Stimulated activated naive CD8-positive, alpha-beta T cell treated with anti-CD3 and anti-CD28 coated beads, Interleukin-15, Interleukin-2, amounts not matched to agents 100 ng/mL and 50 ng/mL, for 24 hours (primary cell): Measurements from ENCODE around the gene DTNB.
"Not testable (repeated sequence)": the region's sequence is repeated elsewhere in the genome, so short reads cannot be mapped to it uniquely, and the experiment has no call there.

ENCODE experiments used
- H3K27ac Mint-ChIP-seq: one replicate; pipeline ENCODE4 v1.8.0; 2021; ENCODE audit warnings: mild to moderate bottlenecking, mixed read lengths
- H3K27me3 Mint-ChIP-seq: one replicate; pipeline ENCODE4 v1.8.0; 2021; ENCODE audit warnings: mixed read lengths
- H3K36me3 Mint-ChIP-seq: one replicate; pipeline ENCODE4 v1.8.0; 2021; ENCODE audit warnings: low read depth, mixed read lengths
- H3K4me1 Mint-ChIP-seq: one replicate; pipeline ENCODE4 v1.8.0; 2021; ENCODE audit warnings: low read depth, mixed read lengths
- H3K4me3 Mint-ChIP-seq: one replicate; pipeline ENCODE4 v1.8.0; 2021; ENCODE audit warnings: mild to moderate bottlenecking, mixed read lengths
- H3K9me3 Mint-ChIP-seq: one replicate; pipeline ENCODE4 v1.8.0; 2021; ENCODE audit warnings: mixed read lengths

Gene DTNB

DNA sequence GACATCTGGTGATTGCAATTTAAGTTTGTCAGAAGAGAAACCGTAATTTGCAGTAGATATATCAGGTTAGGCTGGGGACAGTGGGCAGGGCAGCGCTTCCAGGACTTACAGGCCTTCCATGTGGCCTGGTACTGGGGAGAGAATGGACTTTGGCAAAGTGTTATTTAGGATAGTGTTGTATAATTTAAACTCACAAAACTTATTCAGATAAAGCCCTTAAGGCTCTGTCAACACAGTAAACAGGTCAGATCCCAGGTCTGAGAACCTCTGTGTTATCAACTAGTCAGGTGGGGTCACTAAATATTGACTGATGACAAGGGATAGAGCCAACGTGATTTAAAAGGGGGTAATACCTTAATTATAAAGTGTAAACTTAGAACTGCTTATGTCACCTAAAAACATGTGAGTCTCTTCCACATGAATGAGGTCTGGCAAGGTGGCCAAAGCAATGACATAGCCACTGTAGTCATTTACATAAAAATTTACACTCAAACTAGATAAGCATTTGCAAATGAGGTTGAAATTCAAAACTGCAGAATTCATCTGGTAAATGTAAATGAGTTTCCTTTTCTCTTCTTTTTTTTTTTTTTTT lies 251.5 kb downstream of the DTNB start:
- Mint-ChIP-seq H3K27ac (peak overlapping the region; percentile 54), H3K4me3 (peak overlapping the region; percentile 60), H3K4me1 (peaks cover 41% of the 10 kb centered on the region), H3K9me3 (peaks cover 9% of the 10 kb centered on the region), H3K36me3 (peaks cover 17% of the 10 kb centered on the region), H3K27me3 (no peaks in the 10 kb centered on the region)

DNA sequence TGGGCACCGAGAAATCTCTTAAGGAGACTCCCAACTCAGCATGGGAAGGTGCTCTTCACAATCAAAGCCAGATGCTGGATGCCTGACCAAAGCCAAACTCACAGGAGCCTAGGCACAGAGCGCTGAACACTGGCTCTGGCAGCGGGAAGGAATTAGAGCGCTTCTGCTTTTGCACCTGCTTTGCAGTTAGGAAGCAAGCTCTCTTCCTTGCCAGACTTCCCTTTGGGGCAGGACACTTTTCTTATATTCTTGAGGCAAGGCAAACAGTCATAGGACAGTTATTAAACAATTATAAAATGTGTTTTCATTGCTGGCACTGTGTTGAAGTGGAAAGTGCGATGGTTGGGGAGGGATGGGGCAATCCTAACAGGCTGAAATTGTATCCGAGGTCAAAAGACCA lies 252.1 kb downstream of the DTNB start:
- peaks cover 17% of the 10 kb centered on the region for H3K36me3 Mint-ChIP-seq
- H3K27me3 Mint-ChIP-seq, result no peaks in the 10 kb centered on the region
- H3K4me3 Mint-ChIP-seq, result peak overlapping the region; percentile 69
- peak overlapping the region; percentile 72 for H3K27ac Mint-ChIP-seq
- H3K4me1 Mint-ChIP-seq, result peaks cover 41% of the 10 kb centered on the region
- peaks cover 9% of the 10 kb centered on the region for H3K9me3 Mint-ChIP-seq

DNA sequence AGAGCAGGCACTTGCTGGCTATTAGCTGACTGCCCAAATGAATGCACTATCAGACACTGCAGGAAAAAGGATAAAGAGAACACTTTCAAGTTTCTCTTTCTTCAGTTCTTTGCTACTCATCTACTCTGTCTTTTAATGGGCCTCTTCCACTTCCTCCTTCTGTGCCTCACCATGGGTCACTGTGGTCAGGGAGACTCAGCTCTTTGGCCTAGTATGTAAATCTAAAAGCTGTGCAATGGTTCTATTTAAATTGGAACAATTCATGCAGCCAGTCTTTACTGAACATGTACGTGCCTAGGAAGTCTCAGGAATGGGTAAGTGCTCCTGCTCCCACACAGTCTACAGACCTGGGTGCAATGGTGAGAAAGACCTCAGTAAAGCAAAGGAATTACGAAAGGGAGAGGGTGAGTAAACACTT lies 252.5 kb downstream of the DTNB start:
- H3K36me3 Mint-ChIP-seq, result peaks cover 20% of the 10 kb centered on the region
- no peaks in the 10 kb centered on the region for H3K27me3 Mint-ChIP-seq
- H3K27ac Mint-ChIP-seq, result peak overlapping the region; percentile 72
- H3K4me1 Mint-ChIP-seq, result peaks cover 41% of the 10 kb centered on the region
- peak overlapping the region; percentile 69 for H3K4me3 Mint-ChIP-seq
- peaks cover 9% of the 10 kb centered on the region for H3K9me3 Mint-ChIP-seq

DNA sequence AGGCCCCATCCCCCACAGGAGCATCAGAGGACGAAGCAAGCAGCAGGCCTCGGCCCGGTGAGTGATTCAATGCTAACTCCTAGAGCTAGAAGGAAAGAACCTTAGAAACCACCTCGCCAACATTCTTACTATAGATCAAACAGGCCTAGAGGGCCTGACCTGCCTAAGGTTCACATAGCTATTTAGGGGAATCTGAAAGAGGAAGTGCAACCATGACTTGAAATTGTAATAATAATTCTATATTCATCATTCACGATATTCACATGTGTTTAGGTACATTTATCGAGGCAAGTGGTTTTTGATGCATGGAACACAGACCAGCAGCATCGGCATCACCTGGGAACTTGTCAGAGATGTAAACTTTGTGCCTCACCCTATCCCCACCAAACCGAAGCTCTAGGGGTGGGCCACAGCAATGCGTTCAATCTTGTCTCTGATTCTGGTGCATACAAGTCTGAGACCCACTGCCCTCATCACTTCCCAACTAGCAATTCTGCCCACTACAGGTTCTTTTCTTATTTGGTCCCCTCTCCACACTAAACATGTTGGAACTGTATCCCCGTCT lies 253.6 kb downstream of the DTNB start:
- H3K27me3 Mint-ChIP-seq, result no peaks in the 10 kb centered on the region
- peak overlapping the region; percentile 7 for H3K4me3 Mint-ChIP-seq
- H3K9me3 Mint-ChIP-seq, result peaks cover 9% of the 10 kb centered on the region
- peaks cover 20% of the 10 kb centered on the region for H3K36me3 Mint-ChIP-seq
- peak overlapping the region; percentile 74 for H3K27ac Mint-ChIP-seq
- H3K4me1 Mint-ChIP-seq, result peaks cover 41% of the 10 kb centered on the region

DNA sequence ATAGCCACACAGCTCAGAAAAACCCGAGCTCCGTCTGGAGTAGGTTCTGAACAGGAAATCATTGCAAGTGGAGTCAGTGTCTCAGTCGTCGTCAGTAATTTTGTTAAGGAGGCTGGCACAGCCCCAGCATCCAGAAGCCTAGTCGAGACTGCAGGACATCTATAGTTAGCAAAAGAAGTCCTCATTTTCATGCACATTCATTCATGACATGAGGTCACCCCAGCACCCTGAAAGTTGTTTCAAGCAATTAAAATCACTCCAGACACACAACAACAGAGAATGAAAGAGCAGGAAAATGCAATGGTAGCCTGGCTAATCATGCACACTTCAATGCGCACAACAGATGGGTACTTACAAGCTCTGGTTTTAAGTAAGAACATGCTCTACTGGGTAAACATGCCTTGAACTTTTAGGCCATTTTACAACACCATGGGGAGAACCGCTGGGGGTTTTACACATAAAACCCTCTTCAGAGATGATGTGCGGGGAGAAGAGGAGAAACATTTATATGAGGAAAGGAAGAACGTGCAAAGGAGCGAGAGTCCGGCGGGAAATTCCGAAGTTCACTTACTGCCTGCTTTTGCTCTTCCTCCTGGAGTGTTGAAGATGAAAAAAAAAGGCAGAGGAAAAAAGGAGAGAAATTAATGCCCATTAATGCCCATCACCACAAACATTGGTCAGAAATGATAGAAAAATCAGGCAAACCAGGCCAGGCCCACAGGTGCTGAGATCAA lies 254.3 kb downstream of the DTNB start:
- H3K36me3 Mint-ChIP-seq, result peaks cover 20% of the 10 kb centered on the region

DNA sequence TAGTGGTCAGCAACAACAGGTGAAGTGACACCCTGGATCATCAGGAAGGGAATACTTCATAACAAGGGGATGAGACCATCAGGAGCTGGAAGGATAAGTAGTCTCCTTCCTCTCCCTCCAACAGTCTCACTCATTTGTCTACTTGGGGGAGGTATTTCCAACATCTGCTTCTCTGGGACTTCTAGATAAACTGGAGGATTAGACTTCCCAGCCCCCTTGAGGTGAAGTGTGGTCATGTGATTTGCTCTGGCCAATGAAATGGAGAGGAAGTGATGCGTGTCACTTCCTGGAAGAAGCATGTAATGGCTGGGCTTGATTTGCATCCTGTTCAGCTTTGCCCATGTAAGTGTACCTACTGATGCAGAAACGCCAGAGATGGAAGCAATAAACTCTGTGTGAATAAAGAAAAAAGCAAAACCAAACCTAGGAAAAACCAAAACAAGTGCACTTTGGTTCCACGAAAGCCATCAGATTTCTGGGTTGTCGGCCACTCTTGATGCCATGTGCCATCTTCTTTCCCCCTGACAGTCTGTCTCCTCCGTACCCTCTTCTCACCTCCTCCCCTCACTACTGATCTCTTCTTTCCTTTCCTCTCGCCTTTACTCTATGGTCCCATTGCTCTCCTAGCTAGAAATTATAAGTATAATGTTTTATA lies 255.5 kb downstream of the DTNB start:
- H3K9me3 Mint-ChIP-seq, result peaks cover 9% of the 10 kb centered on the region
- H3K4me3 Mint-ChIP-seq, result no peak overlapping the region
- no peaks in the 10 kb centered on the region for H3K27me3 Mint-ChIP-seq
- H3K36me3 Mint-ChIP-seq, result peaks cover 20% of the 10 kb centered on the region
- peak overlapping the region; percentile 57 for H3K27ac Mint-ChIP-seq
- H3K4me1 Mint-ChIP-seq, result peaks cover 39% of the 10 kb centered on the region

More for the DNA sequence above, 254.3 kb downstream of the DTNB start:
- Mint-ChIP-seq H3K27me3 (no peaks in the 10 kb centered on the region), H3K4me3 (no peak overlapping the region), H3K4me1 (peaks cover 39% of the 10 kb centered on the region), H3K27ac (peak overlapping the region; percentile 74), H3K9me3 (peaks cover 9% of the 10 kb centered on the region)

DNA sequence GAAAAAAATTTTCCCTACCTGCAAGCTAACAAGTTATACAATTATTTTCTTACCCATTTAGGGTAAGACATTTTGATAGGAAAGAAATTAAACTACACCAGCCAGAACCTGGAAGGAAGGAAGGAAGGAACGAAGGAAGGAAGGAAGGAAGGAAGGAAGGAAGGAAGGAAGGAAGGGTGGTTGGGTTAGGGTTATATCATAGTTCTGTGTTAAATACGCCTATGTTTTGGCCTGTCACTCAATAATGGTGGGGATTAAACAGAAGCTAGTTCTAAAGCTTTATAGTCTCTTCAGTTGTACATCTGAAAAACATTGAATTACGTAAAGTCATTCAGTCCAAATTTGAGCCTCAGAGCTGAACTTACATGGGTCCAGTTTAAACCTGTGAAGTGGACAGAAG lies 256.7 kb downstream of the DTNB start:
- Mint-ChIP-seq H3K9me3 (peaks cover 9% of the 10 kb centered on the region), H3K27me3 (no peaks in the 10 kb centered on the region), H3K4me3 (no peak overlapping the region), H3K4me1 (peaks cover 37% of the 10 kb centered on the region), H3K36me3 (peaks cover 20% of the 10 kb centered on the region), H3K27ac (no peak overlapping the region)

DNA sequence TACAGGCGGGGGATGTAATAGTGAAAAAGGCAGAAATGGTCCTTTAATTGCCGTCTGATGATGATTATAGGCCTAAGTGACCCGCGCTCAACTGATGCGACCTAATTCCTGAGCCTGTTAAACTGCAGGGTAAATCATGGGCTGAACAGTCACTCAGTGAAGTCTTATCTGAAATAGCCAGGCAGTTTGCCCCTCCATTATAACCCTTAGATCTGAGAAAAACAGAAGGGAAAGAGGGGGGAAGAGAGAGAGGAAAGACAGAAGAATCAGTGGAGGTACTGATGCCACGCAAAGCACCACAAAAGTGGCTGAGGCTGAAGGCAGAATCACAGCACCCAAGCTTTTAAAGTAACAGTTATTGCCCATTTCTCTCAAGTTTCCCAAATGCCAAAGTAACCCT lies 258.6 kb downstream of the DTNB start:
- H3K4me1 Mint-ChIP-seq, result peaks cover 28% of the 10 kb centered on the region
- H3K27ac Mint-ChIP-seq, result no peak overlapping the region
- peaks cover 9% of the 10 kb centered on the region for H3K9me3 Mint-ChIP-seq
- no peak overlapping the region for H3K4me3 Mint-ChIP-seq
- H3K36me3 Mint-ChIP-seq, result peaks cover 20% of the 10 kb centered on the region
- no peaks in the 10 kb centered on the region for H3K27me3 Mint-ChIP-seq

DNA sequence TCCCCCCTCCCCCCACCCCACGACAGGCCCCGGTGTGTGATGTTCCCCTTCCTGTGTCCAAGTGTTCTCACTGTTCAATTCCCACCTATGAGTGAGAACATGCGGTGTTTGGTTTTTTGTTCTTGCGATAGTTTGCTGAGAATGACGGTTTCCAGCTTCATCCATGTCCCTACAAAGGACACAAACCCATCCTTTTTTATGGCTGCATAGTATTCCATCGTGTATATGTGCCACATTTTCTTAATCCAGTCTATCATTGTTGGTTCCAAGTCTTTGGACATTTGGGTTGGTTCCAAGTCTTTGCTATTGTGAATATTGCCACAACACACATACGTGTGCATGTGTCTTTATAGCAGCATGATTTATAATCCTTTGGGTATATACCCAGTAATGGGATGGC lies 260.0 kb downstream of the DTNB start:
- H3K27ac Mint-ChIP-seq, H3K27me3 Mint-ChIP-seq: not testable (repeated sequence)

DNA sequence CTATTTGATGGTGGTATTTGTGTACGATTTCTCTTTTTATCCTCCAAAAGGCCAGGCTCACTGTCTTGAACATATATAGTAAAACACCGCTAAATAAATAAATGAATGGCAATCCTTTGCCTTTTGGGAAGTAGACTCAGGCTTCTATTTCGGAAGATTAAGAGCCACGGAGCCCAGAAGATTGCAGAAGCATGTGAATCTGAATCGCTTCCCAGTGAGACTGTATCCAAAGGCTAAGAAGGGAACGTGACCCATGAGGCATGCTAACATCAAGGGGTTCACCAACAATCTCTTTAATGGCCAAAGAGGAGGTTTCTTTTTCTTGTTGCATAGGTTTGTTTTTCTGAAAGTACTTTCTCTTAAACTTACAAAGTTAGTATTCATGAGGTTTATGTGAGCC lies 261.6 kb downstream of the DTNB start:
- Mint-ChIP-seq H3K27ac (no peak overlapping the region), H3K9me3 (no peaks in the 10 kb centered on the region), H3K4me3 (no peak overlapping the region), H3K4me1 (peaks cover 17% of the 10 kb centered on the region), H3K36me3 (peaks cover 4% of the 10 kb centered on the region), H3K27me3 (no peaks in the 10 kb centered on the region)

More for the DNA sequence above, 260.0 kb downstream of the DTNB start:
- Mint-ChIP-seq H3K4me1 (peaks cover 24% of the 10 kb centered on the region), H3K36me3 (peaks cover 12% of the 10 kb centered on the region)
- not testable (repeated sequence) for H3K9me3 Mint-ChIP-seq, H3K4me3 Mint-ChIP-seq

DNA sequence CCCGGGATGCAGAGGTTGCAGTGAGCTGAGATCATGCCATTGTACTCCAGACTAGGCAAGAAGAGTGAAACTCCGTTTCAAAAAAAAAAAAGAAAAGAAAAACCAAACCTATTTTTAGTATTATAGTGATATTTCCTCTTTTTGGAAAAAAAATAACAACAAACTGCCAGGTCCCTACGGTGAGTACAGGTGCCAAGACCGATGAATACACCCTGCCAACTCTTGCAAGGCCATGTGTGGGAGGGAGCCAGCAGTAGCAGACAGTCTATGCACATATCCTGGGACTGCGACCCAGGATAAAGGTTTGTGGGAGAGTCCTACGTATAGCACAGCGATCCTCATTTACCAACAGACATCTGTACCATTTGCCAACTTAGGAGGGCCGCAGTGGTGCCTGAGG lies 262.1 kb downstream of the DTNB start:
- Mint-ChIP-seq H3K27me3 (no peaks in the 10 kb centered on the region), H3K9me3 (no peaks in the 10 kb centered on the region), H3K4me3 (no peak overlapping the region), H3K4me1 (peaks cover 17% of the 10 kb centered on the region), H3K36me3 (peaks cover 4% of the 10 kb centered on the region), H3K27ac (peak overlapping the region; percentile 52)

DNA sequence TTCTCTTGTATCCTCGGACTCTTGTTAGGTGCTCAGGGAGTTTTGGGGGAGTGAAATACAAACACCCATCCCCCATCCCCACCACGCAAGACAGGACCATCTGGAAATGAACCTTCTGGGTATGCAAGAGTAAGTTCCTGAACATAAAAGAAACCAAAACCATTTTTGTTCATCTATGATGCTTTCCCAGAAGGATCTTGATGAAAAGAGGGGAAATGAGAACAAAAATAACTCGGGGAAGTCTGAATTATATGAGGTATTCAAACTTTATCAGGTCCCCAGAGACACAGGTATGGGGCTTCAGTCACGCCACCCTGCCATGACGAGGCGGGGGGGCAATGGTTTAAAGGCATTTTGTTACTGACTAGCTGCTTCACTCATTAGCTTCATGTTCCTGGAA lies 263.0 kb downstream of the DTNB start:
- Mint-ChIP-seq H3K27me3 (no peaks in the 10 kb centered on the region), H3K4me1 (peaks cover 21% of the 10 kb centered on the region), H3K36me3 (no peaks in the 10 kb centered on the region), H3K27ac (peak overlapping the region; percentile 52), H3K9me3 (no peaks in the 10 kb centered on the region), H3K4me3 (no peak overlapping the region)

DNA sequence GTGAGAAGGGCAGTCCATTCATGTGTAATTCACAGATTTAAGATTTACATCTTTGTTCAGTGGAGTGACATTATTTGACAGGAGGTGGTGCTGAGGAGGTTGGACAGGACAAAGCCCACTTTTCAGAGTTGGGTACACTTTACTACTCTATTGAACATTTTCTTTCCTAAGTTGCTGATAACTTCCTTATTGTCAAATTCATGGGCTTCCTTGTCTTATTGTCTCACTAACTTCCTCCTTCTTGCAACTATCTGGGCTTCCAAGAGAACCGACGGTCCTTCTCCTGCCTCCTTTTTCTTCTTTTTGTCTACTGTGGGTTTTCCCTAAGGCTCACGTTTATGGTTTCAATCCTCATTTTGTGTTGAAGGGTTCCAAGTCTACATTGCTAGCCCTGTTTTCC lies 263.9 kb downstream of the DTNB start:
- Mint-ChIP-seq H3K4me1 (peaks cover 21% of the 10 kb centered on the region), H3K9me3 (no peaks in the 10 kb centered on the region), H3K36me3 (no peaks in the 10 kb centered on the region), H3K27ac (peak overlapping the region; percentile 21), H3K4me3 (no peak overlapping the region), H3K27me3 (no peaks in the 10 kb centered on the region)

DNA sequence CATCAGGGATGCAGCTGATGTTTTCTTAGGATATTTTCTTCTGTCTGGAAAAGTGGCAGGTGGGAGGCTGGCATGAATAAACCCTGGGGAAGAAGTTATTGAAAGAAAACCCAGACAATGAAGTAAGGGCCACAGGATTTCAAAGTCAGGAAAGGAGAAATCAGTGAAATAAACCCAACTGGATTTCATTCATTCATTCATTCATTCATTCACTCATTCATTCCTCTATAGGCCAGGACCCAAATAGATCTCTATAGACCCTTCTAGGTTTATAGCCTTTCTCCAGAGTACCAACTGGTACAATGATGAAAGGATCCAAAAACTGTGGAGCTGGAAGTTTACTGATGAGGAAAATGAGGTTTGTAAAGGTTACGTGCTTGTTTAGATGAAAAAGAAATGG lies 264.3 kb downstream of the DTNB start:
- peaks cover 24% of the 10 kb centered on the region for H3K4me1 Mint-ChIP-seq
- no peaks in the 10 kb centered on the region for H3K9me3 Mint-ChIP-seq
- no peak overlapping the region for H3K4me3 Mint-ChIP-seq
- no peaks in the 10 kb centered on the region for H3K27me3 Mint-ChIP-seq
- H3K27ac Mint-ChIP-seq, result no peak overlapping the region
- no peaks in the 10 kb centered on the region for H3K36me3 Mint-ChIP-seq

DNA sequence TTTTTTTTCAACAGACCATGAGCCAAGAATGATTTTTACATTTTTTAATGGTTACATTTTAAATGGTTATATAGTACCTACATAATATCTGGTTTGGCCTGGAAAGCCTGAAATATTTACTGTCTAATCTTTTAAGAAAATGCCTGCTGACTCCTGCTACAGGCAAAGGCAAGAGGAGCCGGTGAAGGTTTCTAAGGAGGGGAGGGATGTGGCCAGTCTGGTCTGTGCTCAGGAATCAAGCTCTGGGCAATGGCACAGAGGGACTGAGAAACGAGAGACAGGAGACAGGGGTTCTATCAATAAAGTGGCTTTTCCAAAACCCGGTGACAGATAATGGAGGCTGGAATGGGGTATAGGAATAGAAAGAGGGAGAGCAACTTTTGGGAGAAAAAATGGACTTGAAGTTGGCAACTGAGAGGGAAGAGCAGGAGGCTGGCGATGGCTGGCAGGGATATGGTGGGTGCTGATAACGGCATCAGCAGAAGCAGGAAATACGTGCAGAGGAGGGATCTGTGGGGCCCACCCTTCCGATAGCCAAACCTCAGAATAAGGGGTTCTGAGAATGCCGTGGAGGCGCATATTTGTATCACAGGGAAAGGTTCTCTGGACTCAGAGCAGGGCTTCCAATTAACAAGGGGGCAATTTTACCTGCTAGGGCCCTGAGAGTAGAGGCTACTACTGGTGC lies 267.6 kb downstream of the DTNB start:
- Mint-ChIP-seq H3K27ac (peak overlapping the region; percentile 52), H3K4me1 (peaks cover 47% of the 10 kb centered on the region)

More for the DNA sequence above, 267.6 kb downstream of the DTNB start:
- Mint-ChIP-seq H3K36me3 (no peaks in the 10 kb centered on the region), H3K27me3 (no peaks in the 10 kb centered on the region), H3K4me3 (no peak overlapping the region), H3K9me3 (no peaks in the 10 kb centered on the region)
